ENCODE results near the gene CTIF.

CTIF gene

GRCh38 chr18:48638451-48638850, 99.6 kb downstream of the CTIF start:
- H3K9me3 ChIP-seq: no peaks in the 10 kb centered on the region
- H3K4me3 ChIP-seq (ENCODE audit: low read depth, low read length): no peak overlapping the region
- H3K27me3 ChIP-seq: no peaks in the 10 kb centered on the region
- TF ChIP-seq, protein P1, sequence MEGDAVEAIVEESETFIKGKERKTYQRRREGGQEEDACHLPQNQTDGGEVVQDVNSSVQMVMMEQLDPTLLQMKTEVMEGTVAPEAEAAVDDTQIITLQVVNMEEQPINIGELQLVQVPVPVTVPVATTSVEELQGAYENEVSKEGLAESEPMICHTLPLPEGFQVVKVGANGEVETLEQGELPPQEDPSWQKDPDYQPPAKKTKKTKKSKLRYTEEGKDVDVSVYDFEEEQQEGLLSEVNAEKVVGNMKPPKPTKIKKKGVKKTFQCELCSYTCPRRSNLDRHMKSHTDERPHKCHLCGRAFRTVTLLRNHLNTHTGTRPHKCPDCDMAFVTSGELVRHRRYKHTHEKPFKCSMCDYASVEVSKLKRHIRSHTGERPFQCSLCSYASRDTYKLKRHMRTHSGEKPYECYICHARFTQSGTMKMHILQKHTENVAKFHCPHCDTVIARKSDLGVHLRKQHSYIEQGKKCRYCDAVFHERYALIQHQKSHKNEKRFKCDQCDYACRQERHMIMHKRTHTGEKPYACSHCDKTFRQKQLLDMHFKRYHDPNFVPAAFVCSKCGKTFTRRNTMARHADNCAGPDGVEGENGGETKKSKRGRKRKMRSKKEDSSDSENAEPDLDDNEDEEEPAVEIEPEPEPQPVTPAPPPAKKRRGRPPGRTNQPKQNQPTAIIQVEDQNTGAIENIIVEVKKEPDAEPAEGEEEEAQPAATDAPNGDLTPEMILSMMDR (IDR thresholded peaks at IDR 0.05; ENCODE audit: low read depth, low read length): no peak
- DNase-seq: no peak
- no peaks in the 10 kb centered on the region for H3K36me3 ChIP-seq
- no peaks in the 10 kb centered on the region for H3K4me1 ChIP-seq

DNA sequence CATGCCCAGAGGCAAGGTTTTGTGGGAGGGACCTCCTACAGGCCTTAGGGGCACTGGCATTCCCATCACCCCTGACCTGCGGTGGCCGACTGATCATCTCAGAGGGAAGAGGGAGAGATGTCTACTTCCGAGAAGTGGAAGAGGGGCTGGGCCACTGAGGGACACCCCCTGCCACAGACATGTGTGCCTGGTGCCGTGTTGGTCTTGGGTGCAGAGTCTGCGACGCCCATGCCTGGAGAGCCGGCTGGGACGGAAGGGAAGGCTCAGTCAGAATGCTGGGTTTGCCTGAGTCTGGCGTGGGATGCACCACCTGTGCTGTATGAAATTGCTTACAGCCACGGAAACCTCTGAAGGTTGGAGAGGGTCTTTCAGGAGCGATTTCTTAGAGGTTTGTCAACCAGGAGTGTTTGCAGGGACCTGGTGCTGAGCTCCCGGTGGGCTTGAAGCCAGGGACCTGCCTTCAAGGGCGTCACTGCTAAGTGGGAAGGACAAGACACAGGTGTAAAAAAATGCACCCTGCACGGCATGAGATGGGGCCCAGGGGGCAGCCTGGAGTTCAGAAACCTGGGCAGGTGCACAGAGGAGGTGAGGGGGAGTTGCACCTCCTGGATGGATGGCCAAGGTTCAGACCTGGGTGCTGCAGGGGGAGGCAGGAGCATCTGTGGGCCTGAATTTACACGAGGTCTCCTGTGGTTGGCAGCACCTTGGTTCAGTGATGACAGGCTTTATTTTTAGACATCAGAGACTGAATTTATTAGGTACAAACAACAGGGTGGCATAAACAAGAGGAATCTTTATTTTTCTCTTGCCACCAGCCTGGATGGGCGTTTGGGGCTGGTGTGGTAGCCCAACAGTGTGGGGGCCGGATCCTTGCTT, 100.3 kb downstream of the CTIF start:
- no peaks in the 10 kb centered on the region for H3K27me3 ChIP-seq
- no peaks in the 10 kb centered on the region for H3K4me1 ChIP-seq
- TF ChIP-seq, protein P1 (IDR thresholded peaks at IDR 0.05; ENCODE audit: low read depth, low read length): no peak
- H3K36me3 ChIP-seq: no peaks in the 10 kb centered on the region
- no peak for DNase-seq
- no peak overlapping the region for H3K4me3 ChIP-seq (ENCODE audit: low read depth, low read length)
- no peaks in the 10 kb centered on the region for H3K9me3 ChIP-seq

DNA sequence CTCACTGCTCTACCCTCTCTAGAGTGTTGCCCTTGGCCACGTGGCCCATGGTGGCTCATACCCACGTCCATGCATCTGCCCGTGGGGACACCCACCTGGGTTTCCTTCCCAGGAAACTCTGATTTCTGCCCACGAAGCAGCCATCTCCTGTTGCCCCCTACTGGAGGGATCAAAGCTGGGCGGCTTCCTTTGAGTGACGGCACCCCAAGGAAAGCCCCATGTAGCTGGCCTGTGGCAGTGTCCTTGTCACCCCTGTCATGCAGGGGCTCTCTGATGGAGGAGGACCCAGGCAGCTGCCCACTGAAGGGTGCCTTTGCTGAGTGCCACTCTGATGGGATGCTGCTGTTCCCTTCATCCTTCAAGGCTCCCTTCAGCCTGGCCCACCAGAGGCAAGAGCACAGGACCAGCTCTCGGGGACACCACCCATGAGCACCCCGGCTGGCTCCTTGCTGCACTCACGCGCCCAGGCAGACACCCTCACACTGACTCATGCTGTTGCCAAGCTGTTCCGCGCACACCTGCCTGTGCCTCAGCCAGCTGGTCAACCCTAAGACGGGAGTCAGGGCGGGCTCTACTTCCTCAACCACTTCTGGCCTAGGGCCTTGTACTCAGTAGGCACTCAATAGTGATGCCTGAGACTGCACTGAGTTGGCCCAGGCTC, 101.1 kb downstream of the CTIF start:
- H3K4me3 ChIP-seq (ENCODE audit: low read depth, low read length): no peak overlapping the region
- no peak for DNase-seq
- H3K9me3 ChIP-seq: no peaks in the 10 kb centered on the region
- H3K36me3 ChIP-seq: no peaks in the 10 kb centered on the region
- no peaks in the 10 kb centered on the region for H3K27me3 ChIP-seq
- TF ChIP-seq, protein P1 (IDR thresholded peaks at IDR 0.05; ENCODE audit: low read depth, low read length): peak; percentile 34; the same call in 1 of the 2 replicates
- no peaks in the 10 kb centered on the region for H3K4me1 ChIP-seq

DNA sequence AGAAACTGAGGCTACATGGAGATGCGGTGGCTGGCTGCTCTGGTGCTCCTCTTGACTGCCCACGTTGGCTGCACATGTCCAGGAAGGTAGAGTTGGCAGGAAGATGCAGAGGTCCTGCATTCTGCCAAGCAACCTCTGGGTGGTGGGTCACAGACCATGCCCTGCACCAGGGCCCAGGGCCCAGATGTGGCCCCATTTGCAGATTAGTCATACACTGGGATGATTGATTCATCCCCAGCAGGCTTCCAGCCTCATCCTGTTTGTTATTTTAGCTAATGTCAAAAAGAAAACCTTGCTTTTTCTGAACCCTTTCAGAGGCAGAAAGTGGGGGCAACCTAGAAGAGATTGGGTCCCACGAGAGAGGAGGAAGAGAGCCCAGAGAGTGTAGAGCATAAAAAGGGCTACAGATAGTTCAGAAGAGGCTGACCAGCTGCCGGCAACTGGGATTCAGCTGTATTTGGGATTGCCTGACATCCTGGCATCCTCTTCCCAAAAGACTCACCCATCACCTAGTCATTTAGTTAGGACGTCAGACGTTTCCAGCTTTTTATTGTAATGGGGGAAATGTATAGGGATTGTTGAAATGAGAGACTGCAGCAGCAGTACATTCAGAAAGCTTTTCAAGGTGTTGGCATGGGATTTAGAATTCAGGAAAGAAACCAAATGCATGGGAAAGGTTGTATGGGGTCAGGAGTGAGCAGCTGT, 101.9 kb downstream of the CTIF start:
- Histone ChIP-seq H3K4me3 (ENCODE audit: low read depth, low read length) (no peak overlapping the region), H3K27me3 (no peaks in the 10 kb centered on the region), H3K4me1 (no peaks in the 10 kb centered on the region), H3K36me3 (no peaks in the 10 kb centered on the region), H3K9me3 (no peaks in the 10 kb centered on the region)
- no peak for DNase-seq
- TF ChIP-seq, protein P1 (IDR thresholded peaks at IDR 0.05; ENCODE audit: low read depth, low read length): no peak

DNA sequence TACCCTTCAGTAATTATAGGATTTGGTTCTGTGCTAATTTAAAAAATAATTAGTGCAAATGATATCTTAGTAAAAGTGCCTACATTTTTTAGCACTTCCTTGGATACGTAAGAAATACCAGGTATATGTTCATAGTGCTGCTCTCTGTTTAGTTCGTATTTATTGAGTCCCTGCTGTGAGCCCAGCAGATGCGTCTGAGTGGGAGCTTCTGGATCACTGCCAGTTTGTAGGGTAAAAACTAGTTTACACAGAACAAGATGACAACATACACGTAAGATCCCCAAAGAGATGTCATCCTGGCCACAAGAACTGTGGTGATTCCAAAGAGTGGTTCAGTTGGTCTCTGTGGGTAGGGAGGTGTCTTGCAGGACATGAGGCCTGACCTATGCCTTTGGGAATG, 103.2 kb downstream of the CTIF start:
- H3K27me3 ChIP-seq: no peaks in the 10 kb centered on the region
- no peaks in the 10 kb centered on the region for H3K36me3 ChIP-seq
- H3K4me3 ChIP-seq (ENCODE audit: low read depth, low read length): no peak overlapping the region
- H3K9me3 ChIP-seq: no peaks in the 10 kb centered on the region
- H3K4me1 ChIP-seq: no peaks in the 10 kb centered on the region
- TF ChIP-seq, protein P1 (IDR thresholded peaks at IDR 0.05; ENCODE audit: low read depth, low read length): no peak
- DNase-seq: no peak

All from BE2C (cell line).